Left ventricle myocardium inferior (tissue), 1 donor: ENCODE measurements around the gene COPS8. TPM values are rescaled to one million over a fixed set of nuclear protein-coding genes. Genes with fewer than 3 reads are reported as not detected.

Experiments
- DNase-seq: peaks from one replicate; pipeline ENCODE4 v3.0.0-alpha.2; 2020
- H3K27ac ChIP-seq: fragments of 200-600 bp; replicated peaks from 2 replicates; pipeline ENCODE4 v1.8.0; 2021
- H3K27me3 ChIP-seq: fragments of 200-600 bp; 2 replicates; pipeline ENCODE4 v1.8.0; 2021; ENCODE audit warnings: low read depth
- H3K36me3 ChIP-seq: fragments of 200-600 bp; 2 replicates; pipeline ENCODE4 v1.8.0; 2021
- H3K4me1 ChIP-seq: fragments of 200-600 bp; 2 replicates; pipeline ENCODE4 v1.8.0; 2021
- H3K4me3 ChIP-seq: fragments of 200-600 bp; 2 replicates; pipeline ENCODE4 v1.8.0; 2021; ENCODE audit warnings: mild to moderate bottlenecking, moderate library complexity
- H3K9me3 ChIP-seq: fragments of 200-600 bp; replicated peaks from 2 replicates; pipeline ENCODE4 v1.8.0; 2021
- CTCF ChIP-seq: fragments of 200-600 bp; IDR thresholded peaks from 2 replicates; pipeline ENCODE4 v1.8.0; 2021; ENCODE audit warnings: antibody characterized with exemption, mild to moderate bottlenecking, borderline replicate concordance
- intact Hi-C: fragments of 100-400 bp; cut with micrococcal nuclease; formaldehyde crosslinking; loops from one replicate; pipeline ENCODE4 v1.11.0; 2022
- long read RNA-seq: library from polyadenylated mRNA; unstranded; transcript quantifications from one replicate; pipeline ENCODE4 v2.0.0, GENCODE V29; 2021
- total RNA-seq: library from RNA; stranded (reverse); fragmentation: NEBNext Ultra II Directional; extraction: Animal tissue kit (Norgen Biotek cat#: 25700); gene quantifications from one replicate; pipeline ENCODE4 v1.2.1, GENCODE V29; 2021
- donor health status: DM: no; HTN: yes; CAD: no; lungs with severe emphysema.

The COPS8 gene
- 97.0 TPM for total RNA-seq
- long read RNA-seq, full-length matches to known transcripts, result 71 of 81 reads
- long read RNA-seq, partial matches to known transcripts, result 9 of 81 reads
- long read RNA-seq, other reads (novel, unspliced or antisense), result 1 of 81 reads

- peak; percentile 43 for TF ChIP-seq CTCF
- intact Hi-C loops, result no loop called here
- peak within 1 kb of the TSS; percentile 90 for H3K4me3 ChIP-seq
- H3K27ac ChIP-seq, result peak within 1 kb of the TSS; percentile 94
- DNase-seq, result peak; percentile 96
- no peaks in the 10 kb centered on the region for H3K9me3 ChIP-seq
- H3K27me3 ChIP-seq, result no peaks in the 10 kb centered on the region
- H3K4me1 ChIP-seq, result peaks cover 37% of the 10 kb centered on the region
- peaks cover 18% of the 10 kb centered on the region for H3K36me3 ChIP-seq
Observed at GRCh38 chr2:237085248-237086221, at the start of gene COPS8. Gene COPS8, plus strand, starts transcription at chr2:237085889. Its CDS starts 76 bp downstream, at chr2:237085965.

- H3K36me3 ChIP-seq, result no peaks in the 10 kb centered on the region
- H3K4me1 ChIP-seq, result peaks cover 11% of the 10 kb centered on the region
- no peak for DNase-seq
- TF ChIP-seq CTCF, result no peak
- no peaks in the 10 kb centered on the region for H3K9me3 ChIP-seq
- H3K27ac ChIP-seq, result no peak overlapping the region
- no peaks in the 10 kb centered on the region for H3K27me3 ChIP-seq
- H3K4me3 ChIP-seq, result no peak overlapping the region
- intact Hi-C loops, result no loop called here
Observed at GRCh38 chr2:237039301-237040031, 46.2 kb upstream of the COPS8 start.

GRCh38 chr2:237041231-237041630, 44.5 kb upstream of the COPS8 start:
- no peaks in the 10 kb centered on the region for H3K27me3 ChIP-seq
- no peaks in the 10 kb centered on the region for H3K36me3 ChIP-seq
- peak; percentile 48 for DNase-seq
- no peak for TF ChIP-seq CTCF
- intact Hi-C loops, result no loop called here
- no peaks in the 10 kb centered on the region for H3K9me3 ChIP-seq
- peaks cover 12% of the 10 kb centered on the region for H3K4me1 ChIP-seq
- no peak overlapping the region for H3K27ac ChIP-seq
- no peak overlapping the region for H3K4me3 ChIP-seq

GRCh38 chr2:237042101-237042500, 43.6 kb upstream of the COPS8 start:
- no peak overlapping the region for H3K4me3 ChIP-seq
- intact Hi-C loops, result no loop called here
- peaks cover 12% of the 10 kb centered on the region for H3K4me1 ChIP-seq

More at GRCh38 chr2:237042101-237042500, 43.6 kb upstream of the COPS8 start:
- no peaks in the 10 kb centered on the region for H3K27me3 ChIP-seq
- no peak for DNase-seq
- no peak overlapping the region for H3K27ac ChIP-seq
- no peak for TF ChIP-seq CTCF
- H3K36me3 ChIP-seq, result no peaks in the 10 kb centered on the region
- no peaks in the 10 kb centered on the region for H3K9me3 ChIP-seq
